GM12878 (cell line): ENCODE measurements around the gene RETSAT. TPM values are rescaled to one million over a fixed set of nuclear protein-coding genes. Genes with fewer than 3 reads are reported as not detected.

Experiments used
- ATAC-seq: fragments of 200-7000 bp; cut with Tn5 transposase; 3 replicates; pipeline ENCODE4 v1.9.1; 2020; ENCODE audit warnings: mild to moderate bottlenecking, moderate library complexity
- BruUV-seq: library from RNA; stranded (reverse); fragments of 400-500 nt; replicated peaks from 2 replicates; lab custom pipeline; 2021; lab: Mats Ljungman, UMichigan
- CTCF ChIA-PET: fragments of 300-600 bp; sonication (Branson Sonifier 250); formaldehyde crosslinking; extraction: SDS; loops from one replicate; lab custom pipeline; 2021; ENCODE audit warnings: inconsistent platforms; lab: Yijun Ruan, JAX
- POLR2A ChIA-PET: fragments of 350-600 bp; formaldehyde crosslinking; extraction: SDS; loops from one replicate; lab custom pipeline; 2021; ENCODE audit warnings: inconsistent platforms; lab: Charles Lee
- RAD21 ChIA-PET: fragments of 300-600 bp; sonication (Branson Sonifier 250); formaldehyde crosslinking; loops from one replicate; lab custom pipeline; 2023; ENCODE audit warnings: antibody characterized with exemption; ENCODE audit not compliant: unreplicated experiment; lab: Charles Lee
- SMC1A ChIA-PET: fragments of 300-600 bp; sonication (Branson Sonifier 250); formaldehyde crosslinking; loops from one replicate; lab custom pipeline; 2023; ENCODE audit not compliant: unreplicated experiment, uncharacterized antibody; lab: Charles Lee
- DNase-seq: peaks from one replicate; pipeline ENCODE4 v3.0.0-alpha.2; 2011; ENCODE audit warnings: low read depth, low spot score
- FAIRE-seq: peaks from 3 replicates; lab custom pipeline; 2011; peaks lifted over from hg19 to GRCh38; lab: Jason Lieb, UNC
- H2AFZ ChIP-seq: 2 replicates; pipeline ENCODE4 v1.6.0; 2011; ENCODE audit warnings: low read depth, low read length, control low read depth; ENCODE audit not compliant: control insufficient read depth
- H3K27ac ChIP-seq: 2 replicates; pipeline ENCODE4 v1.5.1; 2011; ENCODE audit warnings: control low read depth; ENCODE audit not compliant: control insufficient read depth, insufficient read depth
- H3K27me3 ChIP-seq, 2 experiments: replicated peaks in 1 of 2; 2 replicates each; pipeline versions ENCODE4 v1.6.0 to v1.6.1; 2011; ENCODE audit warnings: low read length in 1 of 2; ENCODE audit not compliant: control insufficient read depth in 2 of 2, insufficient read depth in 2 of 2
- H3K36me3 ChIP-seq, 2 experiments: 2 replicates each; pipeline ENCODE4 v1.5.1; 2011; ENCODE audit warnings: low read length in 1 of 2; ENCODE audit not compliant: control insufficient read depth in 2 of 2, insufficient read depth in 2 of 2
- H3K4me1 ChIP-seq: 2 replicates; pipeline ENCODE4 v1.6.1; 2011; ENCODE audit warnings: mild to moderate bottlenecking, low read length, moderate library complexity, mixed read lengths; ENCODE audit not compliant: control insufficient read depth, insufficient read depth
- H3K4me2 ChIP-seq: 2 replicates; pipeline ENCODE4 v1.6.0; 2011; ENCODE audit warnings: control low read depth; ENCODE audit not compliant: control insufficient read depth, insufficient read depth
- H3K4me3 ChIP-seq: fragments of 200-600 bp; sonication (generic); 2 replicates; pipeline ENCODE4 v1.5.1; 2016
- H3K79me2 ChIP-seq: 2 replicates; pipeline ENCODE4 v1.6.0; 2011; ENCODE audit warnings: low read length; ENCODE audit not compliant: control insufficient read depth, insufficient read depth
- H3K9ac ChIP-seq: 2 replicates; pipeline ENCODE4 v1.8.0; 2011; ENCODE audit warnings: low read length, control low read depth, mixed read lengths; ENCODE audit not compliant: control insufficient read depth, insufficient read depth
- H3K9me3 ChIP-seq: replicated peaks from 3 replicates; pipeline ENCODE4 v1.5.1; 2011; ENCODE audit warnings: mild to moderate bottlenecking, low read length; ENCODE audit not compliant: control insufficient read depth, insufficient read depth
- H4K20me1 ChIP-seq: 2 replicates; pipeline ENCODE4 v1.6.0; 2011; ENCODE audit not compliant: control insufficient read depth, insufficient read depth
- ATF7 ChIP-seq: fragments of 450-650 bp; IDR thresholded peaks from 2 replicates; pipeline ENCODE4 v1.6.1; 2016; ENCODE audit warnings: low read depth, mild to moderate bottlenecking
- BCL11A ChIP-seq: IDR thresholded peaks from 2 replicates; pipeline ENCODE4 v1.6.1; 2011; ENCODE audit warnings: low read depth, low read length
- CBFB ChIP-seq: IDR thresholded peaks from 2 replicates; pipeline ENCODE4 v1.6.1; 2016; ENCODE audit warnings: antibody characterized with exemption, low read depth
- EP300 ChIP-seq, 2 experiments: fragments of 150-350 bp in 1 of 2; IDR thresholded peaks; 2 replicates each; pipeline ENCODE4 v1.6.1; 2011 to 2012; ENCODE audit warnings: low read depth in 2 of 2, low read length in 2 of 2, borderline replicate concordance in 1 of 2, improper control_type of control experiment in 1 of 2, inconsistent platforms in 1 of 2; ENCODE audit not compliant: control insufficient read depth in 1 of 2
- HSF1 ChIP-seq: fragments of 150-350 bp; IDR thresholded peaks from 2 replicates; pipeline ENCODE4 v1.6.1; 2014; ENCODE audit warnings: mild to moderate bottlenecking, low read depth, low read length
- IRF5 ChIP-seq: fragments of 450-650 bp; IDR thresholded peaks from 2 replicates; pipeline ENCODE4 v1.6.1; 2017; ENCODE audit warnings: borderline replicate concordance
- POLR2A ChIP-seq: IDR thresholded peaks from 2 replicates; pipeline ENCODE4 v1.6.1; 2011; ENCODE audit warnings: low read depth, mild to moderate bottlenecking, low read length
- POU2F2 ChIP-seq: IDR thresholded peaks from 3 replicates; pipeline ENCODE4 v1.6.1; 2011; ENCODE audit warnings: low read depth, mild to moderate bottlenecking, low read length, borderline replicate concordance
- RELA ChIP-seq: fragments of 450-650 bp; IDR thresholded peaks from 2 replicates; pipeline ENCODE4 v1.8.0; 2014; ENCODE audit warnings: borderline replicate concordance; ENCODE audit not compliant: partially characterized antibody
- SREBF1 ChIP-seq: IDR thresholded peaks from 2 replicates; pipeline ENCODE4 v1.6.1; 2012; ENCODE audit warnings: mild to moderate bottlenecking, low read length
- TAF1 ChIP-seq: IDR thresholded peaks from 2 replicates; pipeline ENCODE4 v1.6.1; 2011; ENCODE audit warnings: mild to moderate bottlenecking, low read depth, low read length, borderline replicate concordance
- YY1 ChIP-seq: IDR thresholded peaks from 2 replicates; pipeline ENCODE4 v1.6.1; 2011; ENCODE audit warnings: low read depth, mild to moderate bottlenecking, low read length
- ZBED1 ChIP-seq: IDR thresholded peaks from 2 replicates; pipeline ENCODE4 v1.6.1; 2016; ENCODE audit warnings: borderline replicate concordance
- ZBTB33 ChIP-seq: fragments of 450-650 bp; IDR thresholded peaks from 2 replicates; pipeline ENCODE4 v1.6.1; 2017; ENCODE audit warnings: mild to moderate bottlenecking
- ZNF24 ChIP-seq: fragments of 450-650 bp; IDR thresholded peaks from 2 replicates; pipeline ENCODE4 v1.6.1; 2017; ENCODE audit warnings: antibody characterized with exemption, mild to moderate bottlenecking
- in situ Hi-C: fragments of 300-500 bp; cut with MboI; formaldehyde crosslinking; loops from 9 replicates; pipeline ENCODE4 v1.14.3; 2018; ENCODE audit warnings: mixed read lengths
- intact Hi-C: fragments of 100-400 bp; cut with micrococcal nuclease; formaldehyde crosslinking; loops from one replicate; pipeline ENCODE4 v1.14.2; 2022; ENCODE audit not compliant: unreplicated experiment
- polyA plus RNA-seq, 11 experiments: library from polyadenylated mRNA; depleted of rRNA in 4 of 11; unstranded in 6 of 11; stranded (reverse) in 5 of 11; fragments of >200 nt; fragmentation: Nextera tagmentation in 4 of 11; fragmentation: Illumina TruSeq in 1 of 11; extraction: Ambion mirVana in 4 of 11; extraction: Trizol in 1 of 11; gene quantifications; 1 replicate in 1 of 11; 2 replicates in 10 of 11; pipeline versions ENCODE4 v1.2.1 to v1.2.3, GENCODE V29; 2011 to 2016; ENCODE audit warnings: inconsistent platforms in 2 of 11, missing spikeins in 2 of 11, low read depth in 1 of 11
- total RNA-seq, 4 experiments: library from RNA; depleted of rRNA in 3 of 4; stranded (reverse); fragments of >200 nt in 3 of 4; fragmentation: Illumina TruSeq in 1 of 4; extraction: Trizol in 1 of 4; gene quantifications; 2 replicates each; pipeline versions ENCODE4 v1.2.1 to v1.2.3, GENCODE V29; 2013 to 2021
- TF ChIP-seq, protein P1 (sequence below): IDR thresholded peaks from 2 replicates; pipeline ENCODE4 v1.6.1; 2012; ENCODE audit warnings: improper control_type of control experiment, low read depth, low read length; ENCODE audit not compliant: insufficient replicate concordance

Gene RETSAT
- total and polyA plus RNA-seq, 10 of the 15 experiments (the other 5 are each of a cell fraction or from before 2014, with no cell fraction given): 3.3 to 28.8 (median 22.0) TPM

DNA sequence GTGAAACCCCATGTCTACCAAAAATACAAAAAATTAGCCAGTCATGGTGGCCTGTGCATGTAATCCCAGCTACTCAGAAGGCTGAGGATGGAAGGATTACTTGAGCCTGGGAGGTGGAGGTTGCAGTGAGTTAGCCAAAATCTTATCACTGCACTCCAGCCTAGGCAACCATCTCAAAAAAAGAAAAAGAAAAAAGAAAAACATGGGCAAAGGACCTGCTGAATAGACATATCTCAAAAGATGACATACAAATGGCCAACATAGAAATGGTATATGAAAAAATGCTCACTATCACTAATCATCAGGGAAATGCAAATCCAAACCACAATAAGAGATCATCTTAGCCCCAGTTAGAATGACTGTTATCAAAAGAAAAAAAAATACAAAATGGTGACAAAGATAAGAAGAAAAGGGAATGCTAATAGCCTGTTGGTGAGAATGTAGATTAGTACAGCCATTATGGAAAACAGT, 25.1 kb downstream of the RETSAT start:
- intact Hi-C loops: loop anchor here (5.0 kb wide), 1 partner anchor 223 kb away; no protein-coding TSS in a partner anchor
- H3K4me3 ChIP-seq: no peak overlapping the region
- H3K4me1 ChIP-seq: peaks cover 20% of the 10 kb centered on the region
- DNase-seq (no peak), ATAC-seq (no peak), FAIRE-seq (no peak)
- SMC1A ChIA-PET: no interaction called here
- H2AFZ ChIP-seq: no peak overlapping the region
- in situ Hi-C loops: no loop called here
- no peak overlapping the region for H3K27ac ChIP-seq
- BruUV-seq: no TSS peak
- H3K4me2 ChIP-seq: peak overlapping the region; percentile 95; the same call in 1 of the 2 replicates
- RAD21 ChIA-PET: no interaction called here
- H3K36me3 ChIP-seq: peaks cover 3 to 8% of the 10 kb centered on the region in 2 experiments
- peaks cover 41% of the 10 kb centered on the region for H3K79me2 ChIP-seq
- peaks cover 4% of the 10 kb centered on the region; the same call in 1 of the 2 replicates for H4K20me1 ChIP-seq
- no peak overlapping the region for H3K9ac ChIP-seq
- H3K27me3 ChIP-seq: no peaks in the 10 kb centered on the region
- CTCF ChIA-PET: no interaction called here
- H3K9me3 ChIP-seq: no peaks in the 10 kb centered on the region
- POLR2A ChIA-PET: interaction anchor here (3.5 kb wide), 1 partner anchor 26 kb away, joined by 20 read pairs; the partner anchor contains the start of genes ELMOD3 and RETSAT
- TF ChIP-seq ZNF24 (no peak), SREBF1 (no peak), ZBTB33 (no peak), YY1 (no peak), BCL11A (no peak), TAF1 (no peak), EP300 (IDR thresholded peaks at IDR 0.05; ENCODE audit: borderline replicate concordance in 1 of 2, control insufficient read depth in 1 of 2, low read depth in 2 of 2, low read length in 2 of 2) (no peak), RELA (no peak), ZBED1 (no peak), POLR2A (no peak), ATF7 (no peak), CBFB (no peak), IRF5 (no peak), POU2F2 (no peak), HSF1 (no peak)
- TF ChIP-seq, protein P1, sequence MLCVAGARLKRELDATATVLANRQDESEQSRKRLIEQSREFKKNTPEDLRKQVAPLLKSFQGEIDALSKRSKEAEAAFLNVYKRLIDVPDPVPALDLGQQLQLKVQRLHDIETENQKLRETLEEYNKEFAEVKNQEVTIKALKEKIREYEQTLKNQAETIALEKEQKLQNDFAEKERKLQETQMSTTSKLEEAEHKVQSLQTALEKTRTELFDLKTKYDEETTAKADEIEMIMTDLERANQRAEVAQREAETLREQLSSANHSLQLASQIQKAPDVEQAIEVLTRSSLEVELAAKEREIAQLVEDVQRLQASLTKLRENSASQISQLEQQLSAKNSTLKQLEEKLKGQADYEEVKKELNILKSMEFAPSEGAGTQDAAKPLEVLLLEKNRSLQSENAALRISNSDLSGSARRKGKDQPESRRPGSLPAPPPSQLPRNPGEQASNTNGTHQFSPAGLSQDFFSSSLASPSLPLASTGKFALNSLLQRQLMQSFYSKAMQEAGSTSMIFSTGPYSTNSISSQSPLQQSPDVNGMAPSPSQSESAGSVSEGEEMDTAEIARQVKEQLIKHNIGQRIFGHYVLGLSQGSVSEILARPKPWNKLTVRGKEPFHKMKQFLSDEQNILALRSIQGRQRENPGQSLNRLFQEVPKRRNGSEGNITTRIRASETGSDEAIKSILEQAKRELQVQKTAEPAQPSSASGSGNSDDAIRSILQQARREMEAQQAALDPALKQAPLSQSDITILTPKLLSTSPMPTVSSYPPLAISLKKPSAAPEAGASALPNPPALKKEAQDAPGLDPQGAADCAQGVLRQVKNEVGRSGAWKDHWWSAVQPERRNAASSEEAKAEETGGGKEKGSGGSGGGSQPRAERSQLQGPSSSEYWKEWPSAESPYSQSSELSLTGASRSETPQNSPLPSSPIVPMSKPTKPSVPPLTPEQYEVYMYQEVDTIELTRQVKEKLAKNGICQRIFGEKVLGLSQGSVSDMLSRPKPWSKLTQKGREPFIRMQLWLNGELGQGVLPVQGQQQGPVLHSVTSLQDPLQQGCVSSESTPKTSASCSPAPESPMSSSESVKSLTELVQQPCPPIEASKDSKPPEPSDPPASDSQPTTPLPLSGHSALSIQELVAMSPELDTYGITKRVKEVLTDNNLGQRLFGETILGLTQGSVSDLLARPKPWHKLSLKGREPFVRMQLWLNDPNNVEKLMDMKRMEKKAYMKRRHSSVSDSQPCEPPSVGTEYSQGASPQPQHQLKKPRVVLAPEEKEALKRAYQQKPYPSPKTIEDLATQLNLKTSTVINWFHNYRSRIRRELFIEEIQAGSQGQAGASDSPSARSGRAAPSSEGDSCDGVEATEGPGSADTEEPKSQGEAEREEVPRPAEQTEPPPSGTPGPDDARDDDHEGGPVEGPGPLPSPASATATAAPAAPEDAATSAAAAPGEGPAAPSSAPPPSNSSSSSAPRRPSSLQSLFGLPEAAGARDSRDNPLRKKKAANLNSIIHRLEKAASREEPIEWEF: no peak
